Measurements from ENCODE around the gene MAPK8IP3.
"Not testable (repeated sequence)": the region's sequence is repeated elsewhere in the genome, so short reads cannot be mapped to it uniquely, and the experiment has no call there.

MAPK8IP3 gene

DNA sequence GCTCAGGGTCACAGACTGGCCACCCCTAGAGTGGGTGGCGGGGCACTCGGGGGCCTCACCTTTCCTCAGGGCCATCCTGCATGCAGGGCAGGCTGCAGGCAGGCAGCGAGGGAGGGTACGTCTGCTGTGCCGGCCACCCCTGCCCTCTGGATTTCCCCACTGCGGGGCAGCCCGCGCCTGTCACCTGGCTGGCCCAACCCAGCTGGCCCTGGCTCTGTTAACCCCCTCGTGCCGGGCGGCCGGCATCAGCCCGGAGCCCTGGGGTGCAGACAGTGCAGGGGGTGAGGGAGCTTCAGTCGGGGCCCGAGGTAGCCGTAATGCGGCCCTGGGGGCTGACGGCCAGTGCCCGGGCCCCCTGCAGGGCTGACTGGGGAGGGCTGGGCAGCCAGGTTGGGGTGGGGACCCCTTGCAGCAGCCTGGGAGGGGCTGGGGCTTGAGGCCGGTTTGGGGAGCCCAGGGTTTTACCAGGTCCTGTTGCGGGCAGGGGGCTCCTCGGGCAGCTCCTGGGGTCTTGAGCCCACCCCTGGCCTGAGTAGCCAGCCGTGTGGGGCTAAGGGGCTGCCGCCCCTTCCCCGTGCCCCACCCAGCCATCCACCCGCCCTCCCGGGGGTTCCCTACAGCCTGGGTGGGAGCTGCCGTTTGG is 87.7 kb downstream of the MAPK8IP3 start, which contains the start of gene IGFALS:
IGFALS (minus strand) TSS at position 128 of the 643 bp plus-strand sequence; CDS start at position 75, 53 bp downstream.
- TF ChIP-seq, protein P1, sequence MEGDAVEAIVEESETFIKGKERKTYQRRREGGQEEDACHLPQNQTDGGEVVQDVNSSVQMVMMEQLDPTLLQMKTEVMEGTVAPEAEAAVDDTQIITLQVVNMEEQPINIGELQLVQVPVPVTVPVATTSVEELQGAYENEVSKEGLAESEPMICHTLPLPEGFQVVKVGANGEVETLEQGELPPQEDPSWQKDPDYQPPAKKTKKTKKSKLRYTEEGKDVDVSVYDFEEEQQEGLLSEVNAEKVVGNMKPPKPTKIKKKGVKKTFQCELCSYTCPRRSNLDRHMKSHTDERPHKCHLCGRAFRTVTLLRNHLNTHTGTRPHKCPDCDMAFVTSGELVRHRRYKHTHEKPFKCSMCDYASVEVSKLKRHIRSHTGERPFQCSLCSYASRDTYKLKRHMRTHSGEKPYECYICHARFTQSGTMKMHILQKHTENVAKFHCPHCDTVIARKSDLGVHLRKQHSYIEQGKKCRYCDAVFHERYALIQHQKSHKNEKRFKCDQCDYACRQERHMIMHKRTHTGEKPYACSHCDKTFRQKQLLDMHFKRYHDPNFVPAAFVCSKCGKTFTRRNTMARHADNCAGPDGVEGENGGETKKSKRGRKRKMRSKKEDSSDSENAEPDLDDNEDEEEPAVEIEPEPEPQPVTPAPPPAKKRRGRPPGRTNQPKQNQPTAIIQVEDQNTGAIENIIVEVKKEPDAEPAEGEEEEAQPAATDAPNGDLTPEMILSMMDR (IDR thresholded peaks at IDR 0.05; ENCODE audit: low read depth, low read length) = no peak
- Histone ChIP-seq H3K4me1 (no peaks in the 10 kb centered on the region), H3K36me3 (peaks cover 26% of the 10 kb centered on the region), H3K9me3 (peaks cover 6% of the 10 kb centered on the region), H3K4me3 (ENCODE audit: low read depth, low read length) (no peak within 1 kb of the TSS), H3K27me3 (no peaks in the 10 kb centered on the region)
- no peak for DNase-seq

DNA sequence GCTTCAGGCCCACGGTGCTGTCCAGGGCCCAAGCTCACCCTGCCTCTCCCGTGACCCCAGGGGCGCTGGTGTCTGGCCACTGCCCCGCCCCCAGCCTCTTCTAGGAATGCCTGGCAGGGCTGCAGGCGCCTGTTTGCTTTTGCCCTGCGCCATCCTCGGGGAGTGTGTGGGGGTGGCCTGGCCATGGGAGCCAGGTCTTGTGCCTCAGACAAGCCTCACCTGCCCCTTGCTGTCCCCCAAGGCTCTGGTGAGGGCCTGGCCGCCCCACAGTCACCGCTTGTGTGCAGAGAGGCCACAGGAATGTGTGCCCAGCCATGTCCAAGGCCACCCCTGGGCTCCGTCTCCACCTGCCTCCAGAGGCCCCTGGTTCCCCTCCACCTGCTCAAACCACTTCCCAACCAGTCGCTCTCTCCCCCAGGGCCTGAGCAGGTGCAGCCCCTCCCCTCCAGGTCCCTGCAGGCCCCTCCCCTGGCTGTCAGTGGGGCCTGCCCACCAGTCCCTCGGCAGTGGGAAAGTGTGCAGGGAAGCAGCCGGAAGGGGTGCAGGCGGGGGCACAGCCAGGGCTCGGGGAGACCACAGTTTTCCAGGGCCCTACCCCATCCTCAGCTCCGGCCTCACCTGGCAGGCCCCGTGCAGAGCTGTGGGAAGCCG is 88.4 kb downstream of the MAPK8IP3 start:
- peaks cover 20% of the 10 kb centered on the region for H3K36me3 ChIP-seq
- no peaks in the 10 kb centered on the region for H3K27me3 ChIP-seq
- no peak for DNase-seq
- H3K4me3 ChIP-seq (ENCODE audit: low read depth, low read length) = no peak overlapping the region
- TF ChIP-seq, protein P1 (IDR thresholded peaks at IDR 0.05; ENCODE audit: low read depth, low read length) = no peak
- peaks cover 6% of the 10 kb centered on the region for H3K9me3 ChIP-seq
- H3K4me1 ChIP-seq = no peaks in the 10 kb centered on the region

DNA sequence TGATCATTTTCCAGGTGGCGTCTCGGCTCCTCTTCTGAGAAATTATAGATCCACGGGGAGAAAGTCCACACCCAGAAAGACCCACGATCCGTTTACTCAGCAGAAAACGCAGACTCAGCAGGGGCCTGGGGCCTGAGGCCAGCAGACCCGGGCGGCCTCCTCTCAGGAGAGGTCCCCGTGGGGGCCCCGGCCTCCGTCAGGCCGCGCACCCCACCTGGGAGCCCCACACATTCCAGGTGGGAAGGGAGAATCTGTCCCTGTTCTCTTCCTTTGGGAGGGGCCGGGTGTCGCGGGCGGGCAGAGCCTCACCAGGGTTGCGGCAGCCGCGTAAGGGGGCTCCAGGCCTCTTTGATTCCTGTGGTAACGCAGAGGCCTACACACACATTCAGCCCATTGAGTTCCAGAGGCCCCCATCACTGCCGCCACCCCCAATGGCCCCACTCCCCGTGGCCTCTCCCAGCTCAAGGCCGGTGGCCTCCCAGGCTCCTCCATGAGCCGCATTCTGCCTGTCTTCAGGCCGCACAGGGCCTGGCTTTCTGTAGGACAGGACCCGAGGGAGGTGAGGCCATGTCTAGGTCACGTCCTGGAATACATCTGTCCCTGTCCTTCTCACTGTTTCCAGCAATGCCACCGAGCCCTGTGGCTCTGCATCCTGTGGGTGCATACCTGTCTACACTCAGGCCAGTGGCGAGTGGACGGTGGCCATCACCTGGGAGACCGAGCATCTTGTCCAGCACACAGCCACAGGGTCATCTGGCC is 89.1 kb downstream of the MAPK8IP3 start:
- no peaks in the 10 kb centered on the region for H3K27me3 ChIP-seq
- TF ChIP-seq, protein P1 (IDR thresholded peaks at IDR 0.05; ENCODE audit: low read depth, low read length) = no peak
- H3K9me3 ChIP-seq = peaks cover 6% of the 10 kb centered on the region
- peaks cover 13% of the 10 kb centered on the region for H3K36me3 ChIP-seq
- H3K4me3 ChIP-seq (ENCODE audit: low read depth, low read length) = no peak overlapping the region
- no peaks in the 10 kb centered on the region for H3K4me1 ChIP-seq
- no peak for DNase-seq

DNA sequence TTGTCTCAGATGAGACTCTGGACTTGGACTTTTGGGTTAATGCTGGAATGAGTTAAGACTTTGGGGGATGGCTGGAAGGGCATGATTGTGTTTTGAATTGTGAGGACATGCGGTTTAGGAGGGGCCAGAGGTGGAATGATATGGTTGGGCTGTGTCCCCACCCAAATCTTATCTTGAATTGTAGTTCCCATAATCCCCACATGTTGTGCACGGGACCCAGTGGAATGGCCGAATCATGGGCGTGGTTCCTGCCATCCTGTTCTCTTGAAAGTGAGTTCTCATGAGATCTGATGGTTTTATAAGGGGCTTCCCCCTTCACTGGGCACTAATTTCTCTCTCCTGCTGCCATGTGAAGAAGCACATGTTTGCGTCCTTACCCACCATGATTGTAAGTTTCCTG is 93.3 kb downstream of the MAPK8IP3 start:
- not testable (repeated sequence) for DNase-seq, H3K9me3 ChIP-seq

DNA sequence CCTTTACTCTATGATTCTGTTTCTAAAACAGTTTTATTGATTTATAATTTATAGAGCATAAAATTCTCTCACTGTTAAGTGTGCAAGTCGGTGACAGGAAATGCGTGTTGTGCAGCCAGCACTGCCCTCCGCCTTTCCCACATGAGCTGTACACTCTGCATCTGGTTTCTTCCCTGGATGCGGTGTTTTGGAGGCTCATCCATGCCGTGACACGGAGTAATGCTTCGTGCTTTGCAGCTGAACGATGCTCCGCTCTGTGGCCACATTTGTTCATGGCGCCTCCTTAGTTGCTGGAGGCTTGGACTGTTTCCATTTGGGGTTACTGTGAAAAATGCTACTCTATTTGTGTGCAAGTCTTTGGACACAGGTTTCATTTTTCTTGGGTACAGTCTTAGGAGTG is 94.7 kb downstream of the MAPK8IP3 start:
- H3K4me3 ChIP-seq (ENCODE audit: low read depth, low read length) = no peak overlapping the region
- no peak for DNase-seq
- H3K27me3 ChIP-seq = no peaks in the 10 kb centered on the region

More for the DNA sequence above, 93.3 kb downstream of the MAPK8IP3 start:
- H3K36me3 ChIP-seq; H3K4me3 ChIP-seq (ENCODE audit: low read depth, low read length); H3K4me1 ChIP-seq; H3K27me3 ChIP-seq: not testable (repeated sequence)

DNA sequence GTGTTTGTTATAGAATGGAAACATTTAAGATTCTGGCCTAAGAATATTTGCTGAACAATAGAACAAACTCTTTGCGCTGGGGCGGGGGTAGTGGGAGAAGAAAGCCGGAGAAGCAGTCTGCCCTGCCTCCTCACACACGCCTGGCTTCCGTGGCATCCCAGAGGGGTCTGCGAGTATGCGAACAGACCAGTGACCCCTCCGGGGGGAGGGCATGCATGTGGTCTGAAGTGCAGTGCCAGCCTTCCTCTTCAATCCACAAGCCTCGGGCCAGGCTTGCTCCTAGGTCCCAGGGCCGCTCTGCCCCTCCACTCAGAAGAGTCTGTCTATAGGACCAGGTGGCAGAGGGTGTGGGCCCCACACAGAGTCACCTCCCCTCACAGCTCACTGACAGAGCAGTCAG is 101.6 kb downstream of the MAPK8IP3 start:
- TF ChIP-seq, protein P1 (IDR thresholded peaks at IDR 0.05; ENCODE audit: low read depth, low read length) = no peak
- H3K9me3 ChIP-seq = no peaks in the 10 kb centered on the region
- no peak for DNase-seq
- no peak overlapping the region for H3K4me3 ChIP-seq (ENCODE audit: low read depth, low read length)
- peaks cover 11% of the 10 kb centered on the region; the same call in 1 of the 2 replicates for H3K36me3 ChIP-seq
- no peaks in the 10 kb centered on the region for H3K27me3 ChIP-seq
- no peaks in the 10 kb centered on the region for H3K4me1 ChIP-seq

More for the DNA sequence above, 94.7 kb downstream of the MAPK8IP3 start:
- Histone ChIP-seq H3K4me1 (no peaks in the 10 kb centered on the region), H3K9me3 (peaks cover 6% of the 10 kb centered on the region), H3K36me3 (no peaks in the 10 kb centered on the region)
- TF ChIP-seq, protein P1 (IDR thresholded peaks at IDR 0.05; ENCODE audit: low read depth, low read length) = no peak
